GM21529 (cell line): ENCODE data around the gene DNAJC24.
A peak's percentile ranks its signal among the peaks of the same experiment; 100 is the strongest.
"Not testable (repeated sequence)": the region's sequence is repeated elsewhere in the genome, so short reads cannot be mapped to it uniquely, and the experiment has no call there.

Experiments used
- ATAC-seq: cut with Tn5 transposase; IDR thresholded peaks from one replicate; pipeline ENCODE4 v1.9.1; 2021; ENCODE audit not compliant: unreplicated experiment

Gene DNAJC24

GRCh38 chr11:31369348-31370329 is at the start of gene DNAJC24, which contains the start of gene DCDC1:
Gene DNAJC24, plus strand, starts transcription at chr11:31369860. Its CDS starts 889 bp downstream, at chr11:31370749.
Gene DCDC1, minus strand, starts transcription at chr11:31369739. Its CDS starts 41,459 bp downstream, at chr11:31328280.
- peak; percentile 99 for ATAC-seq

GRCh38 chr11:31321494-31321893 is 48.2 kb upstream of the DNAJC24 start:
- not testable (repeated sequence) for ATAC-seq

GRCh38 chr11:31323145-31323544 is 46.5 kb upstream of the DNAJC24 start:
- ATAC-seq, result no peak

DNA sequence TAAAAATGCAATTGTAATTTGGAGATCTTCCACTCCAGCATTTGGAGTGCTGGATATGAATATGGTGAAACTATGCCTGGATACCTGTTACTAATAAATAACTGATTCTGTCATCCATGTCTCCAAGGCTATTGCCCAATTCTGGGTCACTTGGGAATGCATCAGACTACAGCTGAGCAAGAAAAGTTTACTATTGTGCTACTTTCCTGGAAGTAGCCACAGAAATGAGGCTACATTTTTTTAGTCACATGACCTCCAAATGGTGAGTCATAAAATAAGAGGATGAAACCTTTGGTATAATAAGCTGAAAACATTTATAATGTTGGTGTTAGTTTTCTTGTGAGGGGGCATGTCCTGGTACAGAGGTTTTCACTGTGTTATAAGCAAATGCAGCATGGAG is 44.5 kb upstream of the DNAJC24 start:
- ATAC-seq, result no peak

DNA sequence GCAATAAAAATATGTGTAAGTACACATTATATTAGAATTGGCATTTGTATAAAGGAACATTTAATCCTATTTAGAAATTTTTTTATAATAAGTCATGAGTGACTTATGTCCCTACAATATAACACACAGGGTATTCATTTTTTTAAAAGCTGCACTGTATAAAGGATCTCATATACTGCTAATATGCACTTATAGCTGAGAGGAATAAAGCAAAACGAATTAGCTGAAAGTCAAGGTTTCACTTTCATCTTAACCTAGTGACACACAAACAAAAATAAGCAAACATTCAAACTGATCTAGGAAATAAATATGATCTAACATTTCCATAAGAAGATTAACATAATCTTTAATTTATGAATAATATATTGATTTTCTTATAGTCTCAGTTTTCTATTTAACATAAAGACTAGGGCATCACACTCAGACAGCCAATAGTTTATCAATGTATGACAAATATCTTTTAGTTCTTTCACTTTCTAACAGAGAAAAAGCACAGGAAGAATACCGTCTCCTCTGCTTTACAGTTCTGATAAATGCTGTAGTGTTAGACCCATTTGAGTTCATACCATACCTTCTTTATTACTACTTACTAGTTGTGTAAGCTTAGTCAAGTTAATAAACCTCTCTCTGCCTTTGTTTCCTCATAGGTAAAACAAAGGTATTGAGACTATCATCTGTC is 43.1 kb upstream of the DNAJC24 start:
- ATAC-seq, result no peak

DNA sequence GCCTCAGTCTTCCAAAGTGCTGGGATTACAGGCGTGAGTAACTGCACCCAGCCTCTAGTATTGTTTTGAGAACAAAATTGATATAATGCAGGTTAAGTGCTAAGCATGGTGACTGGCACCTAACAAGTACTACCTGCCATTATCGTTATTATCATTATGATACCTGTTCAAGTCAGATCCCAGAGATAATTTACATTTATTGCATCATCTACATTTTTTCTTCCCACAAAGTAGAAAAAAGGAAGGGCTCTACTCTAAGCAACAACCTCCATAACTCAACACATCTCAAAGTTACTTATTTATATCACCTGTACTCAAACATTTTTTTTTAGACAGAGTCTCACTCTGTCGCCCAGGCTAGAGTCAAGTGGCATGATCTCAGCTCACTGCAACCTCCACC is 42.2 kb upstream of the DNAJC24 start:
- no peak for ATAC-seq

DNA sequence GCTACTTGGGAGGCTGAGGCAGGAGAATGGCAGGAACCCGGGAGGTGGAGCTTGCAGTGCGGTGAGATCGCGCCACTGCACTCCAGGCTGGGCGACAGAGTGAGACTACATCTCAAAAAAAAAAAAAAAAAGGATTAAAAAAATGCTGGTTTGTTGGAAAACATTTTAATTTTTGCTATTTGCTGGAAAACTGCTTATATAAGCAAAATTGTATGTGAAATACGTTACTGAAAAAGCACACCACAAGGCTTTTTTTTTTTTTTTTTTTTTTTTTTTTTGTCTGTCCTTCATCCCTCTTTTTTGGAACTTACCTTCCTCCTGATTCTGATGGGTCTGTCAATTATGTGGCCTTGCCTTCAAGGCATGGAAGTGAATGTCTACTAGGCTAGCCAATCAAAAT is 41.0 kb upstream of the DNAJC24 start:
- ATAC-seq, result no peak

DNA sequence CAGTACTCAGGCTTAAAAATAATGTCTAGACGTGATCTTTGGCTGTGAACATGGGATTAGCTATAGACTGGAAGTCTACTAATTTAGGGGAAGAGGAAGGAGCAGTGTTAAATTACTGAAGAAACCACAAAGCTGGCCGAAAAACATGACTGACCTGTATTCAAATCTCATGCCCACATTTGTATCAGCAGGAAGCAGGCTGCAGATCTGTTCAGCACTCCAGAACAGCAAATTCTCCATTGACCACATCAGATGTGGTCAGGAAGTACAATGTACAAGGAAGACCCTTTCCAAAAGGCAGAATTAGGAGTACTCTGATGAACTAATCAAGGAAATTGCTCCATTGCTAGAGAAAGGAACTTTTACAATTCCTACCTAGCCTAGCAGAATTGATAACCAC is 31.9 kb upstream of the DNAJC24 start:
- ATAC-seq, result no peak

- no peak for ATAC-seq
Observed at GRCh38 chr11:31340903-31341572, 28.6 kb upstream of the DNAJC24 start.

GRCh38 chr11:31351168-31351567 is 18.5 kb upstream of the DNAJC24 start:
- no peak for ATAC-seq

GRCh38 chr11:31355131-31355530 is 14.5 kb upstream of the DNAJC24 start:
- ATAC-seq, result no peak

GRCh38 chr11:31355817-31356216 is 13.8 kb upstream of the DNAJC24 start:
- no peak for ATAC-seq

- no peak for ATAC-seq
Observed at GRCh38 chr11:31361743-31362142, 7.9 kb upstream of the DNAJC24 start.

GRCh38 chr11:31366795-31367194 is 2.9 kb upstream of the DNAJC24 start:
- no peak for ATAC-seq

- no peak for ATAC-seq
Observed at GRCh38 chr11:31375879-31376278, 6.2 kb downstream of the DNAJC24 start.

- ATAC-seq, result no peak
Observed at GRCh38 chr11:31383116-31383515, 13.5 kb downstream of the DNAJC24 start.

DNA sequence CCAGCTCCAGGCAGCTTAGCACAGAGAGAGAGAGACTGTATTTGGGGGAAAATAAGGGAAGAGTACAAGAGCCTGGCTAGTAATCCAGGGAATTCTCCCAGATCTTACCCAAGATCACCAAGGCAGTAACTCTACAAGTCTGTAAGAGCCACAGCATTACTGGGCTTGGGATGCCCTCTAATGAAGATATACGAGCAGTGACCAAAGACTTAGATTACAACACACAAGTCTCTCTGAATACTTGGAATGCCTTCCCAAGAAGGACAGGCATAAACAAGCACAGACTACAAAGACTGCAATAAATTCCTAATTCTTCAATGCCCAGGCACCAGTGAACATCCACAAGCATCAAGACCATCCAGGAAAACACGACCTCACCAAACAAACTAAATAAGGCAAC is 17.7 kb downstream of the DNAJC24 start:
- no peak for ATAC-seq

GRCh38 chr11:31397239-31397834 is 27.7 kb downstream of the DNAJC24 start:
- no peak for ATAC-seq

GRCh38 chr11:31404614-31405013 is 35.0 kb downstream of the DNAJC24 start:
- no peak for ATAC-seq

DNA sequence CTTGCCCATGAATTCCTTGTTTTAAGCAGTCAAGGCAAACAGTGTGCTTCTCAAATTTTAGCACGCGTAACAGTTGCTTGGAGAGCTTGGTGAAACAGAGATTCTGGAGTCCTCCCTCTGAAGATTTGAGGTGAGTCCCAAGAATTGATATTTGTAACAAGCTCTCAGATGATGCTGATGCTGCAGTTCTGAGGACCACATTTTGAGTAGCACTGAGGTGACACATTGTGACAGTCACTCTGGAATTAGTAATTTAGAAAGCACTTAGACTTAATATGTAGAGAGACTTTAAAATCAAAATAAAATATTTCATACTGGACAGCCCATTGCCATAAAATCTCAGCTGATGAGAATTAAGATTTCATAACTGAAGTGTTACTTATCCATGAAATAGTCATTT is 38.5 kb downstream of the DNAJC24 start:
- no peak for ATAC-seq

- no peak for ATAC-seq
Observed at GRCh38 chr11:31412946-31413345, 43.3 kb downstream of the DNAJC24 start.
